Measurements from ENCODE around the gene SLC1A4.

- TF ChIP-seq CTCF (IDR thresholded peaks at IDR 0.05) = no peak
- no peak for TF ChIP-seq POLR2A (IDR thresholded peaks at IDR 0.05)
Measured at GRCh38 chr2:64946769-64947247, 42.4 kb upstream of the SLC1A4 start.
